ENCODE measurements around the gene ZBTB45. TPM values are rescaled to one million over a fixed set of nuclear protein-coding genes. Genes with fewer than 3 reads are reported as not detected.

ZBTB45 gene
- total and polyA plus RNA-seq, 10 of the 15 experiments (the other 5 are each of a cell fraction or from before 2014, with no cell fraction given): 0.29 to 17.2 (median 4.2) TPM

DNA sequence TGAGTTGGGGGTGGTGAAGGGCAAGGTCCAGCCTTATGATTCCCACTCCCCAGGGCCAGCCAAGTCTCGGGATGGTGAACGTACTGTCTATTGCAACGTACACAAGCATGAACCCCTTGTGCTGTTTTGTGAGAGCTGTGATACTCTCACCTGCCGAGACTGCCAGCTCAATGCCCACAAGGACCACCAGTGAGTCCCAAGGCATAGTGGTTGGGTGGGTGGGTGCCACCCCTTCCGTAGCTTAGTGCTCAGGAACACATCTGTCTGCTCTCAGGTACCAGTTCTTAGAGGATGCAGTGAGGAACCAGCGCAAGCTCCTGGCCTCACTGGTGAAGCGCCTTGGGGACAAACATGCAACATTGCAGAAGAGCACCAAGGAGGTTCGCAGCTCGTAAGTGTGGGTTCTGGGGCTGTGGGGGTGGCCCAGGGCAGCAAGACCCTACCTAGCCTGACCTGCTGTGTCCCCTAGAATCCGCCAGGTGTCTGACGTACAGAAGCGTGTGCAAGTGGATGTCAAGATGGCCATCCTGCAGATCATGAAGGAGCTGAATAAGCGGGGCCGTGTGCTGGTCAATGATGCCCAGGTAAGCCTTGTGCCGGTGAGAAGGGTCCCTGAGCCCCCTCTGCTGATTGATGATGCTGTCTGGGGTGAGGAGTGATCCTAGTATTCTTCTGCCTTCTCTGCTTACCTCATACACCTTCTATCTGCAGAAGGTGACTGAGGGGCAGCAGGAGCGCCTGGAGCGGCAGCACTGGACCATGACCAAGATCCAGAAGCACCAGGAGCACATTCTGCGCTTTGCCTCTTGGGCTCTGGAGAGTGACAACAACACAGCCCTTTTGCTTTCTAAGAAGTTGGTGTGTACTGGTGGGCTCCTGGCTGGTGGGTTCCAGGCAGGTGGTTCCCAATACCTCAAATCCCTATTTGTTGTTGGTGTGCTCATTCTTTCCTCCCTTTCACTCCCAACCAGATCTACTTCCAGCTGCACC, 28.0 kb upstream of the ZBTB45 start:
- in situ Hi-C loops (cut with MboI) (no loop called here), intact Hi-C loops (cut with micrococcal nuclease; ENCODE audit: unreplicated experiment) (no loop called here)
- peaks cover 37% of the 10 kb centered on the region for H3K79me2 ChIP-seq (ENCODE audit: control insufficient read depth, insufficient read depth, low read length)
- ChIA-PET CTCF (interaction anchor here (1.0 kb wide), 1 partner anchor 33 kb away, joined by 3 read pairs; no protein-coding TSS in a partner anchor), POLR2A (interaction anchor here (1.0 to 1.3 kb wide), 2 partner anchors 28 kb away, joined by 3 to 4 read pairs; partner anchors contain the start of gene ZBTB45), SMC1A (ENCODE audit: uncharacterized antibody, unreplicated experiment) (no interaction called here), RAD21 (ENCODE audit: unreplicated experiment) (no interaction called here)
- H3K4me3 ChIP-seq: no peak overlapping the region
- H3K27ac ChIP-seq (ENCODE audit: control insufficient read depth, insufficient read depth): no peak overlapping the region
- peaks cover 19% of the 10 kb centered on the region for H4K20me1 ChIP-seq (ENCODE audit: control insufficient read depth, insufficient read depth)
- no peak for DNase-seq (ENCODE audit: low read depth, low spot score)
- BruUV-seq (replicated peaks): no TSS peak
- peaks cover 35 to 48% of the 10 kb centered on the region in 2 experiments; a peak in 3 of 4 replicates for H3K36me3 ChIP-seq (ENCODE audit: control insufficient read depth in 2 of 2, insufficient read depth in 2 of 2, low read length in 1 of 2)
- 81% methylated on average over 18 of the region's 18 CpGs for WGBS (ENCODE audit: insufficient coverage, insufficient replicate concordance, low lambda C conversion rate, missing lambda C conversion rate)
- no peak overlapping the region for H3K9ac ChIP-seq (ENCODE audit: control insufficient read depth, insufficient read depth, low read length)
- TF ChIP-seq POLR2AphosphoS5 (IDR thresholded peaks at IDR 0.05; ENCODE audit: low read length): peak; percentile 27; the same call in 1 of the 2 replicates
- TF ChIP-seq POLR2A (IDR thresholded peaks at IDR 0.05; ENCODE audit: low read depth, low read length): peak; percentile 55; the same call in 1 of the 2 replicates
- no peak for TF ChIP-seq ZNF384 (IDR thresholded peaks at IDR 0.05; ENCODE audit: borderline replicate concordance, low read depth, low read length)
- H3K9me3 ChIP-seq (replicated peaks; ENCODE audit: control insufficient read depth, insufficient read depth, low read length): no peaks in the 10 kb centered on the region
- H3K27me3 ChIP-seq (replicated peaks in 1 of 2; ENCODE audit: control insufficient read depth in 2 of 2, insufficient read depth in 2 of 2, low read length in 1 of 2): no peaks in the 10 kb centered on the region
- FAIRE-seq: no peak
- H2AFZ ChIP-seq (ENCODE audit: control insufficient read depth, low read depth, low read length): no peak overlapping the region
- H3K4me2 ChIP-seq (ENCODE audit: control insufficient read depth, insufficient read depth): peak overlapping the region; percentile 46
- H3K4me1 ChIP-seq (ENCODE audit: control insufficient read depth, insufficient read depth, low read length): peaks cover 8% of the 10 kb centered on the region
- ATAC-seq: no peak

GRCh38 chr19:58546019-58546530, 26.5 kb upstream of the ZBTB45 start:
- H3K36me3 ChIP-seq (ENCODE audit: control insufficient read depth in 2 of 2, insufficient read depth in 2 of 2, low read length in 1 of 2): peaks cover 35 to 38% of the 10 kb centered on the region in 2 experiments; a peak in 3 of 4 replicates
- no peaks in the 10 kb centered on the region for H3K27me3 ChIP-seq (replicated peaks in 1 of 2; ENCODE audit: control insufficient read depth in 2 of 2, insufficient read depth in 2 of 2, low read length in 1 of 2)
- peaks cover 8% of the 10 kb centered on the region for H3K4me1 ChIP-seq (ENCODE audit: control insufficient read depth, insufficient read depth, low read length)
- H3K79me2 ChIP-seq (ENCODE audit: control insufficient read depth, insufficient read depth, low read length): peaks cover 37% of the 10 kb centered on the region
- no peak overlapping the region for H2AFZ ChIP-seq (ENCODE audit: control insufficient read depth, low read depth, low read length)
- TSS peak; percentile 78 for BruUV-seq (replicated peaks)
- H3K9ac ChIP-seq (ENCODE audit: control insufficient read depth, insufficient read depth, low read length): peak overlapping the region; percentile 92
- TF ChIP-seq POLR2A (IDR thresholded peaks at IDR 0.05; ENCODE audit: low read depth, low read length) (peak; percentile 9; the same call in 1 of the 2 replicates), HDAC6 (IDR thresholded peaks at IDR 0.05; ENCODE audit: unreplicated experiment) (no peak), POLR2AphosphoS5 (IDR thresholded peaks at IDR 0.05; ENCODE audit: low read length) (0 out of 2 replicates have a peak, but pooled peaks have one; percentile 50)
- ChIA-PET POLR2A (interaction anchor here (1.3 to 3.6 kb wide), 3 partner anchors 8 to 30 kb away, joined by 3 to 41 read pairs (median 13); partner anchors contain the start of gene CHMP2A), CTCF (interaction anchor here (3.0 kb wide), 1 partner anchor 26 kb away, joined by 21 read pairs; the partner anchor contains the start of gene ZBTB45), RAD21 (ENCODE audit: unreplicated experiment) (interaction anchor here (1.0 kb wide), 1 partner anchor 9 kb away, joined by 3 read pairs; the partner anchor contains the start of gene CHMP2A), SMC1A (ENCODE audit: uncharacterized antibody, unreplicated experiment) (interaction anchor here (1.4 to 3.2 kb wide), 3 partner anchors 9 to 35 kb away, joined by 3 to 9 read pairs (median 4); partner anchors contain the start of gene CHMP2A)
- intact Hi-C loops (cut with micrococcal nuclease; ENCODE audit: unreplicated experiment): no loop called here
- H3K27ac ChIP-seq (ENCODE audit: control insufficient read depth, insufficient read depth): peak overlapping the region; percentile 61
- peaks cover 19% of the 10 kb centered on the region for H4K20me1 ChIP-seq (ENCODE audit: control insufficient read depth, insufficient read depth)
- peak overlapping the region; percentile 92 for H3K4me3 ChIP-seq
- in situ Hi-C loops (cut with MboI): no loop called here
- DNase-seq (ENCODE audit: low read depth, low spot score) (no peak), FAIRE-seq (no peak), ATAC-seq (no peak)
- peak overlapping the region; percentile 100 for H3K4me2 ChIP-seq (ENCODE audit: control insufficient read depth, insufficient read depth)
- WGBS (ENCODE audit: insufficient coverage, insufficient replicate concordance, low lambda C conversion rate, missing lambda C conversion rate): 8% methylated on average over 1 of the region's 1 CpG
- no peaks in the 10 kb centered on the region for H3K9me3 ChIP-seq (replicated peaks; ENCODE audit: control insufficient read depth, insufficient read depth, low read length)

Measured in GM12878 (cell line).